ENCODE measurements around the gene BCKDHA. TPM values are rescaled to one million over a fixed set of nuclear protein-coding genes. Genes with fewer than 3 reads are reported as not detected.

BCKDHA gene
- total and polyA plus RNA-seq, 9 of the 15 experiments (the other 6 are each of a cell fraction or from before 2014, with no cell fraction given), result 4.5 to 52.5 (median 14.1) TPM

DNA sequence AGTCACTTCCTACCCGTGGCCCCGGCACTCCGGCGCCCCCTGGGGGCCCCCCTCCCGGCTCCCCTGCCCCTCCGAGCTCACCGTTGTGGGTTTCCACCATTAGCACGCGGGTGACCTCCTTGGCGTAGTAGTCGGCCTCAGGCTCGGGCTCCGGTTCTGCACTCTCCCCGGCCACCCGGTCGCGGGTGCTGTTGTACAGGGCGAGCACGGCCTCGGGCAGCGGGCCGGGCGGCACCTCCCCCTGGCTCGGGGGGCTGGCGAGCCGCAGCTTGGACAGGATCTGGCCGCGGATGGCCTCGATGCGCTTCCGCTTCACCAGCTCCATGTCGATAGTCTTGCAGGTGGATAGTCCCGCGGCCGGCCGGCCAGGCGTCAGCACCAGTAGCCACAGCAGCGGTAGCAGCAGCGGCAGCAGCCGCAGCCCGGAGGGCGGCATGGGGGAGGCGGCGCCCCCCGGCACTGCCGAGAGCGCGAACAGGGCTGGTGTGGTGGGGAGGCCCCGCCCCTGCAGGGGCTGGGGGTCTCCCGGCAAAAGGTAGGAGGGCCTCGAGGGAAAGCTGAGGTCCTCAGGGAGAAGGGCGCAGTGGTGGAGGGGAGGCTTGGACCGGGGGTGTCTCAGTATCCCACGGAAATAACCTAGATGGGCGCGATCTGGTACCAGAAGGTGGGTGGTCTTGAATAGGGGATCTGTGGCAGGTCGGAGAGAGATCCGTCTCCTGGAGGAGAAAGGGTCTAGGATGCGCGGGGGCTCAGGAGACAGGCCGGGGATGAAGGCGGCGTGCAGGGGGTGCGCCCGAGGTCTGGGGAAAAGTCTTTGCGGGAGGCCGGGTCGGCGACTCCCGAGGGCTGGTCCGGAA lies 44.8 kb upstream of the BCKDHA start (continued):
- TF ChIP-seq, protein P1, sequence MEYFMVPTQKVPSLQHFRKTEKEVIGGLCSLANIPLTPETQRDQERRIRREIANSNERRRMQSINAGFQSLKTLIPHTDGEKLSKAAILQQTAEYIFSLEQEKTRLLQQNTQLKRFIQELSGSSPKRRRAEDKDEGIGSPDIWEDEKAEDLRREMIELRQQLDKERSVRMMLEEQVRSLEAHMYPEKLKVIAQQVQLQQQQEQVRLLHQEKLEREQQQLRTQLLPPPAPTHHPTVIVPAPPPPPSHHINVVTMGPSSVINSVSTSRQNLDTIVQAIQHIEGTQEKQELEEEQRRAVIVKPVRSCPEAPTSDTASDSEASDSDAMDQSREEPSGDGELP (CRISPR knock-in tag; IDR thresholded peaks at IDR 0.05; ENCODE audit: borderline replicate concordance), result no peak; the same call in 1 of the 2 replicates
- TF ChIP-seq ESRRB (CRISPR knock-in tag; IDR thresholded peaks at IDR 0.05; ENCODE audit: borderline replicate concordance), result no peak
- TF ChIP-seq NFIC (IDR thresholded peaks at IDR 0.05), result 0 out of 2 replicates have a peak, but pooled peaks have one; percentile 7
- no peak for TF ChIP-seq ILF3 (IDR thresholded peaks at IDR 0.05; ENCODE audit: borderline replicate concordance)
- TF ChIP-seq ZNF316 (IDR thresholded peaks at IDR 0.05), result no peak
- TF ChIP-seq, protein P2, sequence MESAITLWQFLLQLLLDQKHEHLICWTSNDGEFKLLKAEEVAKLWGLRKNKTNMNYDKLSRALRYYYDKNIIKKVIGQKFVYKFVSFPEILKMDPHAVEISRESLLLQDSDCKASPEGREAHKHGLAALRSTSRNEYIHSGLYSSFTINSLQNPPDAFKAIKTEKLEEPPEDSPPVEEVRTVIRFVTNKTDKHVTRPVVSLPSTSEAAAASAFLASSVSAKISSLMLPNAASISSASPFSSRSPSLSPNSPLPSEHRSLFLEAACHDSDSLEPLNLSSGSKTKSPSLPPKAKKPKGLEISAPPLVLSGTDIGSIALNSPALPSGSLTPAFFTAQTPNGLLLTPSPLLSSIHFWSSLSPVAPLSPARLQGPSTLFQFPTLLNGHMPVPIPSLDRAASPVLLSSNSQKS (CRISPR knock-in tag; IDR thresholded peaks at IDR 0.05), result no peak
- TF ChIP-seq YY1 (IDR thresholded peaks at IDR 0.05; ENCODE audit: borderline replicate concordance in 1 of 3, control insufficient read depth in 1 of 3, extremely low read depth in 1 of 3, insufficient read depth in 3 of 3, insufficient read length in 1 of 3, insufficient replicate concordance in 2 of 3, low read depth in 1 of 3, low read length in 2 of 3), result peak in 2 of 3 experiments; percentile 72 to 81
- TF ChIP-seq, protein P3, sequence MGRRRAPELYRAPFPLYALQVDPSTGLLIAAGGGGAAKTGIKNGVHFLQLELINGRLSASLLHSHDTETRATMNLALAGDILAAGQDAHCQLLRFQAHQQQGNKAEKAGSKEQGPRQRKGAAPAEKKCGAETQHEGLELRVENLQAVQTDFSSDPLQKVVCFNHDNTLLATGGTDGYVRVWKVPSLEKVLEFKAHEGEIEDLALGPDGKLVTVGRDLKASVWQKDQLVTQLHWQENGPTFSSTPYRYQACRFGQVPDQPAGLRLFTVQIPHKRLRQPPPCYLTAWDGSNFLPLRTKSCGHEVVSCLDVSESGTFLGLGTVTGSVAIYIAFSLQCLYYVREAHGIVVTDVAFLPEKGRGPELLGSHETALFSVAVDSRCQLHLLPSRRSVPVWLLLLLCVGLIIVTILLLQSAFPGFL (CRISPR knock-in tag; IDR thresholded peaks at IDR 0.05), result no peak
- no peak for TF ChIP-seq ZNF184 (CRISPR knock-in tag; IDR thresholded peaks at IDR 0.05)
- TF ChIP-seq, protein P4, sequence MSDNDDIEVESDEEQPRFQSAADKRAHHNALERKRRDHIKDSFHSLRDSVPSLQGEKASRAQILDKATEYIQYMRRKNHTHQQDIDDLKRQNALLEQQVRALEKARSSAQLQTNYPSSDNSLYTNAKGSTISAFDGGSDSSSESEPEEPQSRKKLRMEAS (CRISPR knock-in tag; IDR thresholded peaks at IDR 0.05), result peak; percentile 76
- TF ChIP-seq PCBP1 (IDR thresholded peaks at IDR 0.05; ENCODE audit: low read depth, low read length, poor library complexity, severe bottlenecking), result peak; percentile 79
- TF ChIP-seq, protein P5, sequence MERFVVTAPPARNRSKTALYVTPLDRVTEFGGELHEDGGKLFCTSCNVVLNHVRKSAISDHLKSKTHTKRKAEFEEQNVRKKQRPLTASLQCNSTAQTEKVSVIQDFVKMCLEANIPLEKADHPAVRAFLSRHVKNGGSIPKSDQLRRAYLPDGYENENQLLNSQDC (CRISPR knock-in tag; IDR thresholded peaks at IDR 0.05), result no peak
- no peak for TF ChIP-seq NRF1 (conservative IDR thresholded peaks at IDR 0.05 in 1 of 2, IDR thresholded peaks at IDR 0.05 in 1 of 2)
- no peak for TF ChIP-seq ZNF12 (CRISPR knock-in tag; IDR thresholded peaks at IDR 0.05)
- TF ChIP-seq, protein P6, sequence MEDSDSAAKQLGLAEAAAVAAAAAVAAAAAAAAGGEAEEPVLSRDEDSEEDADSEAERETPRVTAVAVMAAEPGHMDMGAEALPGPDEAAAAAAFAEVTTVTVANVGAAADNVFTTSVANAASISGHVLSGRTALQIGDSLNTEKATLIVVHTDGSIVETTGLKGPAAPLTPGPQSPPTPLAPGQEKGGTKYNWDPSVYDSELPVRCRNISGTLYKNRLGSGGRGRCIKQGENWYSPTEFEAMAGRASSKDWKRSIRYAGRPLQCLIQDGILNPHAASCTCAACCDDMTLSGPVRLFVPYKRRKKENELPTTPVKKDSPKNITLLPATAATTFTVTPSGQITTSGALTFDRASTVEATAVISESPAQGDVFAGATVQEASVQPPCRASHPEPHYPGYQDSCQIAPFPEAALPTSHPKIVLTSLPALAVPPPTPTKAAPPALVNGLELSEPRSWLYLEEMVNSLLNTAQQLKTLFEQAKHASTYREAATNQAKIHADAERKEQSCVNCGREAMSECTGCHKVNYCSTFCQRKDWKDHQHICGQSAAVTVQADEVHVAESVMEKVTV (CRISPR knock-in tag; IDR thresholded peaks at IDR 0.05), result no peak
- TF ChIP-seq, protein P7, sequence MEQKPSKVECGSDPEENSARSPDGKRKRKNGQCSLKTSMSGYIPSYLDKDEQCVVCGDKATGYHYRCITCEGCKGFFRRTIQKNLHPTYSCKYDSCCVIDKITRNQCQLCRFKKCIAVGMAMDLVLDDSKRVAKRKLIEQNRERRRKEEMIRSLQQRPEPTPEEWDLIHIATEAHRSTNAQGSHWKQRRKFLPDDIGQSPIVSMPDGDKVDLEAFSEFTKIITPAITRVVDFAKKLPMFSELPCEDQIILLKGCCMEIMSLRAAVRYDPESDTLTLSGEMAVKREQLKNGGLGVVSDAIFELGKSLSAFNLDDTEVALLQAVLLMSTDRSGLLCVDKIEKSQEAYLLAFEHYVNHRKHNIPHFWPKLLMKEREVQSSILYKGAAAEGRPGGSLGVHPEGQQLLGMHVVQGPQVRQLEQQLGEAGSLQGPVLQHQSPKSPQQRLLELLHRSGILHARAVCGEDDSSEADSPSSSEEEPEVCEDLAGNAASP (IDR thresholded peaks at IDR 0.05), result no peak
- TF ChIP-seq SMARCC2 (IDR thresholded peaks at IDR 0.05; ENCODE audit: low read depth), result no peak

All from K562 (cell line).